Tibial artery (tissue), 4 donors: ENCODE data around the gene DCLK2.
A peak's percentile ranks its signal among the peaks of the same experiment; 100 is the strongest.

Source experiments
- DNase-seq, 2 donors: peaks; one replicate each; pipeline ENCODE4 v3.0.0-alpha.2; 2019
- H3K27ac ChIP-seq, 2 donors: fragments of 200-600 bp; sonication (generic) in 1 of 2; 1 replicate in 1 of 2; 2 replicates in 1 of 2; pipeline ENCODE4 v1.5.1; 2018 to 2019; ENCODE audit warnings: mild to moderate bottlenecking in 1 of 2
- H3K27me3 ChIP-seq, 2 donors: fragments of 200-600 bp; sonication (generic) in 1 of 2; one replicate each; pipeline versions ENCODE4 v1.5.1 to v1.6.0; 2016 to 2019
- H3K36me3 ChIP-seq, 3 donors: fragments of 200-600 bp; sonication (generic) in 2 of 3; one replicate each; pipeline ENCODE4 v1.5.1; 2016 to 2019; ENCODE audit warnings: mild to moderate bottlenecking in 2 of 3
- H3K4me1 ChIP-seq, 4 donors: fragments of 200-600 bp; sonication (generic) in 2 of 4; 1 replicate in 3 of 4; 2 replicates in 1 of 4; pipeline ENCODE4 v1.5.1; 2016 to 2019
- H3K4me3 ChIP-seq, 2 donors: fragments of 200-600 bp; sonication (generic) in 1 of 2; 1 replicate in 1 of 2; 2 replicates in 1 of 2; pipeline ENCODE4 v1.5.1; 2018 to 2019; ENCODE audit warnings: mild to moderate bottlenecking in 2 of 2
- H3K9me3 ChIP-seq, 3 donors: fragments of 200-600 bp; sonication (generic) in 1 of 3; one replicate each; pipeline ENCODE4 v1.5.1; 2016 to 2019
- CTCF ChIP-seq, 2 experiments: fragments of 200-600 bp in 1 of 2; fragments of 450-650 bp in 1 of 2; IDR thresholded peaks; one replicate each; pipeline ENCODE4 v1.5.1; 2017 to 2019; ENCODE audit warnings: antibody characterized with exemption in 2 of 2, mild to moderate bottlenecking in 1 of 2, moderate library complexity in 1 of 2
- intact Hi-C: fragments of 100-400 bp; cut with DNase I; formaldehyde crosslinking; loops from one replicate; pipeline ENCODE4 v1.15.0; 2023; ENCODE audit warnings: low total_unique reads

The DCLK2 gene

GRCh38 chr4:150069353-150069752 lies 8.9 kb upstream of the DCLK2 start:
- H3K27ac ChIP-seq = no peak overlapping the region
- no peak overlapping the region for H3K4me3 ChIP-seq
- H3K9me3 ChIP-seq = no peaks in the 10 kb centered on the region
- DNase-seq = no peak
- H3K36me3 ChIP-seq = no peaks in the 10 kb centered on the region
- intact Hi-C loops = no loop called here
- no peak for TF ChIP-seq CTCF (IDR thresholded peaks at IDR 0.05)
- H3K4me1 ChIP-seq = peaks cover 0 to 19% (median 5%) of the 10 kb centered on the region in 4 donors
- no peaks in the 10 kb centered on the region for H3K27me3 ChIP-seq

GRCh38 chr4:150070464-150071170 lies 7.6 kb upstream of the DCLK2 start:
- no peaks in the 10 kb centered on the region for H3K9me3 ChIP-seq
- H3K4me3 ChIP-seq = no peak overlapping the region
- intact Hi-C loops = loop anchor here (10.0 kb wide), 1 partner anchor 164 kb away; no protein-coding TSS in a partner anchor
- H3K27me3 ChIP-seq = no peaks in the 10 kb centered on the region
- peaks cover 0 to 19% (median 5%) of the 10 kb centered on the region in 4 donors for H3K4me1 ChIP-seq
- no peaks in the 10 kb centered on the region for H3K36me3 ChIP-seq
- no peak for TF ChIP-seq CTCF (IDR thresholded peaks at IDR 0.05)
- H3K27ac ChIP-seq = no peak overlapping the region
- no peak for DNase-seq

GRCh38 chr4:150072471-150072870 lies 5.8 kb upstream of the DCLK2 start:
- H3K27ac ChIP-seq = peak overlapping the region in 1 of 2 donors; percentile 9

GRCh38 chr4:150072906-150073714 lies 5.1 kb upstream of the DCLK2 start:
- TF ChIP-seq CTCF (IDR thresholded peaks at IDR 0.05) = no peak
- Histone ChIP-seq H3K27ac (peak overlapping the region in 1 of 2 donors; percentile 9), H3K4me1 (peaks cover 0 to 19% (median 5%) of the 10 kb centered on the region in 4 donors), H3K27me3 (no peaks in the 10 kb centered on the region), H3K4me3 (no peak overlapping the region), H3K9me3 (no peaks in the 10 kb centered on the region), H3K36me3 (no peaks in the 10 kb centered on the region)
- intact Hi-C loops = loop anchor here (10.0 kb wide), 1 partner anchor 162 kb away; no protein-coding TSS in a partner anchor
- no peak for DNase-seq

More at GRCh38 chr4:150072471-150072870, 5.8 kb upstream of the DCLK2 start:
- DNase-seq = no peak
- H3K27me3 ChIP-seq = no peaks in the 10 kb centered on the region
- H3K9me3 ChIP-seq = no peaks in the 10 kb centered on the region
- no peaks in the 10 kb centered on the region for H3K36me3 ChIP-seq
- peaks cover 0 to 19% (median 5%) of the 10 kb centered on the region in 4 donors for H3K4me1 ChIP-seq
- intact Hi-C loops = loop anchor here (10.0 kb wide), 1 partner anchor 162 kb away; no protein-coding TSS in a partner anchor
- H3K4me3 ChIP-seq = no peak overlapping the region
- no peak for TF ChIP-seq CTCF (IDR thresholded peaks at IDR 0.05)

- no peaks in the 10 kb centered on the region for H3K36me3 ChIP-seq
- H3K27ac ChIP-seq = peak overlapping the region in 1 of 2 donors; percentile 9
- intact Hi-C loops = loop anchor here (10.0 kb wide), 1 partner anchor 161 kb away; no protein-coding TSS in a partner anchor
- peaks cover 0 to 19% (median 7%) of the 10 kb centered on the region in 4 donors for H3K4me1 ChIP-seq
- TF ChIP-seq CTCF (IDR thresholded peaks at IDR 0.05) = no peak
- DNase-seq = no peak
- H3K9me3 ChIP-seq = no peaks in the 10 kb centered on the region
- no peak overlapping the region for H3K4me3 ChIP-seq
- H3K27me3 ChIP-seq = no peaks in the 10 kb centered on the region
These were observed 4.2 kb upstream of the DCLK2 start for GRCh38 chr4:150074064-150074463.
